22Rv1 (cell line): ENCODE measurements around the gene RAB6D.
"Not testable (repeated sequence)": the region's sequence is repeated elsewhere in the genome, so short reads cannot be mapped to it uniquely, and the experiment has no call there.

Source experiments
- H3K27ac ChIP-seq: fragments of 450-650 bp; 2 replicates; pipeline ENCODE4 v1.5.1; 2017
- ZFX ChIP-seq: fragments of 450-650 bp; IDR thresholded peaks from 2 replicates; pipeline ENCODE4 v1.6.1; 2017; ENCODE audit warnings: antibody characterized with exemption, borderline replicate concordance
- TF ChIP-seq, protein P1 (sequence below): fragments of 450-650 bp; IDR thresholded peaks from 2 replicates; pipeline ENCODE4 v1.5.1; 2017; ENCODE audit warnings: mild to moderate bottlenecking

Gene RAB6D

DNA sequence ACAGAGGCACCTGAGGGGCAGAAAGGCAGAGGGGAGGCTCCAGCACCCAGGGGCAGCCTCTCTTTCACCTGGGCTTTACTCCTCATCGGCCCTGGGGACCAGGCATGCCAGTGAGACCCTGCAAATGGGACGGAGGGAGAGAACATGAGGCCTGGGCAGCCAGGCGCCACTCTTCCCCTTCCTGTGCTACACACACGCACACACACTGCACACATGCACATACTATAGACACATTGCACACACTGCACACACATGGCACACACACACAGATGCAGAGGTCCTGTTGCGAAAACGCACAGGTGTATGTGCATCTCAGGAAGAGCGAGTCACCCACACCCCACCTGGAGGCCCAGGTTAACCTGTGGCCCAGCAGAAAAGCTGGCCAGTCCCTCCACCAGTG, 3.4 kb upstream of the RAB6D start:
- no peak overlapping the region for H3K27ac ChIP-seq
- TF ChIP-seq, protein P1, sequence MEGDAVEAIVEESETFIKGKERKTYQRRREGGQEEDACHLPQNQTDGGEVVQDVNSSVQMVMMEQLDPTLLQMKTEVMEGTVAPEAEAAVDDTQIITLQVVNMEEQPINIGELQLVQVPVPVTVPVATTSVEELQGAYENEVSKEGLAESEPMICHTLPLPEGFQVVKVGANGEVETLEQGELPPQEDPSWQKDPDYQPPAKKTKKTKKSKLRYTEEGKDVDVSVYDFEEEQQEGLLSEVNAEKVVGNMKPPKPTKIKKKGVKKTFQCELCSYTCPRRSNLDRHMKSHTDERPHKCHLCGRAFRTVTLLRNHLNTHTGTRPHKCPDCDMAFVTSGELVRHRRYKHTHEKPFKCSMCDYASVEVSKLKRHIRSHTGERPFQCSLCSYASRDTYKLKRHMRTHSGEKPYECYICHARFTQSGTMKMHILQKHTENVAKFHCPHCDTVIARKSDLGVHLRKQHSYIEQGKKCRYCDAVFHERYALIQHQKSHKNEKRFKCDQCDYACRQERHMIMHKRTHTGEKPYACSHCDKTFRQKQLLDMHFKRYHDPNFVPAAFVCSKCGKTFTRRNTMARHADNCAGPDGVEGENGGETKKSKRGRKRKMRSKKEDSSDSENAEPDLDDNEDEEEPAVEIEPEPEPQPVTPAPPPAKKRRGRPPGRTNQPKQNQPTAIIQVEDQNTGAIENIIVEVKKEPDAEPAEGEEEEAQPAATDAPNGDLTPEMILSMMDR = no peak
- no peak for TF ChIP-seq ZFX

DNA sequence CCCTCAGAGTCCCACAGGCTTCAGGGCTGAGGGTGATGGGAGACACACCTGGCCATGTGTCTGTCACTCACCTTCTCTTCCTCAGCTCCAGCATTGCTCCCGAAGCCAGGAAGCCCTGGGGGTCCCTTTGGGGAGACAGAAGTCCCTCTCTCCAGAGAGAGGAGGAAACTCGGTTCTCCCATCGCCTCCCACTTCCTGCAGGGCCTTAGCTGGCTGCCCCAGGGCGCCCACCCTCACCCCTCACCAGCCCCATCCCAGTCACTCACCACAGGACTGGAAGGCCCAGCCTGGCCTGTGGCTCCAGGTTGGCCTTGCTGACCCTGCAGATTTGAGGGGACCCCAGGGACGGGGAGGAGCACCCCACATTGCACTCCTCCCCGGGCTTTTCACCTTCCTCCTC, 2.7 kb upstream of the RAB6D start:
- H3K27ac ChIP-seq = no peak overlapping the region
- TF ChIP-seq, protein P1 = no peak
- TF ChIP-seq ZFX = no peak

DNA sequence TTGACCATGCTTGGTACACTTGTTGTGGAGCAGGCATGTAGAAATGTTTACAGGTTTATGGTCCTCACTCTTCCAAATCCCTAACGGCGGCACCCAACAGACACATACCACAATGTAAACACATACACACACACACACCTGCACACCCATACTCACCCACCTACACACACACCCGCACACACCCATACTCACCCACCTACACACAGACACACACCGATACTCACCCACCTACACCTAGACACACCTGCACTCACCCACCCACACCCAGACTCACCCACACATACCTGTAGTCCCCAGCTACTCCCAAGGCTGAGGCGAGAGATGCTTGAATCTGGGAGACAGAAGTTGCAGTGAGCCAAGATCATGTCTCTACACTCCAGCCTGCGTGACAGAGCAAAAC, 1.5 kb upstream of the RAB6D start:
- H3K27ac ChIP-seq = no peak overlapping the region
- TF ChIP-seq, protein P1 = no peak
- no peak for TF ChIP-seq ZFX

DNA sequence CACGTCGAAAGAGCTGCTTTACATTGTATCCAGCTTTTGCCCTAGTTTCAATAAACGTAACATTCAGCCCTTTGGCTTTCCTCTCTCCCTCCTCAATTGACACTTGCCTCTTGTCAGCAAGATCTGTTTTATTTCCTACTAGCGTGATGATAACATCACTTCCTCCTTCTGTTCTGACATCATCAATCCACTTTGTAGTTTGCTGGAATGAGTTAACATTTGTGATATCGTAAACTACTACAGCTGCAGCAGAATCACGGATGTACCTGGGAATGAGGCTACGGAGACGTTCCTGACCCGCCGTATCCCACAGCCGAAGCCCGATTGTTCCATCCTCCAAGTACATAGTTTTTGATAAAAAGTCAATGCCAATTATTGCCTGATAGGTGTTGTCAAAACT, 755 bp downstream of the RAB6D start:
- H3K27ac ChIP-seq = peak overlapping the region; percentile 33; the same call in 1 of the 2 replicates

DNA sequence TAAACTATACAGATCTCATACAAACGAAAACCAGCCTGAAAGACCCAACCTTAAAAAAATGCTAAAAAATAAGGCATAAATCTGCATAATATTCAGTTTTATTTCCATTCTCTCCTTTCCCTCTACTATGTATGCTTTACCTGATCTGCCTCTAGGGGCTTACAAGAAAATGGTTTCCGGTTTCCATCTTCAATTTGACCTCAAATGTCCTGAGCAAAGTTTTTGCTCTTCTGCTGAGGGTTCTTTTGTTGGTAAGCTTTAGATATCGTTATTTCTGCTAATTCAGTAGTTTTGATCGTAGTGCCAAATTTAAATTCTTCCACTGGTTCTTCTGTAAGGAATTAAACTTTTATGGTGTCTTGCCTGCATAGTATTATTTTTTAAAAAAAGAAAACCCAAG, 2.2 kb downstream of the RAB6D start:
- 0 out of 2 replicates have a peak overlapping the region, but pooled peaks have one; percentile 10 for H3K27ac ChIP-seq

DNA sequence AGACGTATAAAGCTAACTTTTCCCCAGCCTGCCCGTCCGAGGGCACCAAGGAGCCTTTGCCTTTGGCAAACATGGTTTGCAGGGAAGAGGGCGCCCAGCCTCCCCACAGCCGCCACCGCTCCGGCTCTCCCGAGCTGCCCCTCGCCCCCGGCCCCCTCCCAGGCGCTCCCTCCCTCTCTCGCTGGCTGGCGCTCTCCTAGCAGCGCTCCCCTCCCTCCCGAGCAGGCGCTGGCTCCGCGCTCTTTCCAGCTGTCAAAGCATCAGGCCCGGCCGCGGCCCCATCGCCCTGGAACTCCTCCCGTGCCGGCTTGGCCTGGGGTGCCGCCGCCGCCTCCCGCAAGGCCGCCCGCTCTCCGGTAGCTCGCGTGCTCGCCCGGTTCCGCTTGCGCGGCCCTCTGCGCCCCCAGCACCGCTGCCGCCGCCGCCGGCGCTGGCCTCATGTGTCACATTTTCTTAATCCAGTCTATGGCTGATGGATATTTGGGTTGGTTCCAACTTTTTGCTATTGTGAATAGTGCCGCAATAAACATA, 10.7 kb downstream of the RAB6D start:
- not testable (repeated sequence) for H3K27ac ChIP-seq

DNA sequence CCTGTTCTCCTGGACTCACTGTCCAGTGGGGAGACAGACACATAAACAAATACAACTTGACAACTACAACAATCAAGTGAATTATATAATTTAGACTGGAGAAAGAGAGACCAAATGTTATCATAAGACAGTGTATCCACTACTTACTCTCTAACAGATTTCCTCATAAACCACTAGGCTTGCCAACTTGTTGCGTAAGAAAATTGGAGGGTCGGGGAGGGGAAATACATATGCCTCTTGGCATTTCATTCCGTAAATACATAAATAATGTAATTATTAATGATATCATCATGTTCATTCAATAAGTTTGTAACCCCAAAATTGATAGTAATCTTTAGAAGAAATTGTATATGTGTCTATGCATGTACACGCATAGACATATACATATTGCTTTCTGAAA, 14.9 kb downstream of the RAB6D start:
- H3K27ac ChIP-seq = no peak overlapping the region
- TF ChIP-seq ZFX = no peak
- TF ChIP-seq, protein P1 = no peak

DNA sequence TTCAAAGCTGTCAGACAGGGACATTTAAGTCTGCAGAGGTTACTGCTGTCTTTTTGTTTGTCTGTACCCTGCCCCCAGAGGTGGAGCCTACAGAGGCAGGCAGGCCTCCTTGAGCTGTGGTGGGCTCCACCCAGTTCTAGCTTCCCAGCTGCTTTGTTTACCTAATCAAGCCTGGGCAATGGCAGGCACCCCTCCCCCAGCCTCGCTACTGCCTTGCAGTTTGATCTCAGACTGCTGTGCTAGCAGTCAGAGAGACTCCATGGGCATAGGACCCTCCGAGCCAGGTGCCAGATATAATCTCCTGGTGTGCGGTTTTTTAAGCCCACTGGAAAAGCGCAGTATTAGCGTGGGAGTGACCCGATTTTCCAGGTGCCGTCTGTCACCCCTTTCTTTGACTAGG, 16.9 kb downstream of the RAB6D start:
- not testable (repeated sequence) for H3K27ac ChIP-seq

DNA sequence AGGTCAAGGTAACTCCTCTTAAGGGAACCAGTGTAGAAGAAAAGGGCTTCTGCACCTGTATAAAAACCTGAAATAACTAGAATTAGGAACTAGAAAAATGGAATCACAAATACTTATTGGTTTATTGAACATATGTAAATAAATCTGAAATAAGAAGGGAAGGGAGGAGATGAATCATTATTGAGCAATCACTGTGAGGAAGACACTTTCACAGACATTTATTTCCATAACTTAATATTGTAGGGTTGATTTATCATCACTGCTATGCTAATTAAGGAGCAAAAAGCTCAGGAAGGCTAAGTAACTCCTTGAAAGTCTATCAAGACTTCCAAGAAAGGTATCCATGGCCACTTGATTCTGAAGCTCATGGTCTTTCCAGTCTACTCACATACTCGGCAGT, 24.7 kb downstream of the RAB6D start:
- not testable (repeated sequence) for H3K27ac ChIP-seq

DNA sequence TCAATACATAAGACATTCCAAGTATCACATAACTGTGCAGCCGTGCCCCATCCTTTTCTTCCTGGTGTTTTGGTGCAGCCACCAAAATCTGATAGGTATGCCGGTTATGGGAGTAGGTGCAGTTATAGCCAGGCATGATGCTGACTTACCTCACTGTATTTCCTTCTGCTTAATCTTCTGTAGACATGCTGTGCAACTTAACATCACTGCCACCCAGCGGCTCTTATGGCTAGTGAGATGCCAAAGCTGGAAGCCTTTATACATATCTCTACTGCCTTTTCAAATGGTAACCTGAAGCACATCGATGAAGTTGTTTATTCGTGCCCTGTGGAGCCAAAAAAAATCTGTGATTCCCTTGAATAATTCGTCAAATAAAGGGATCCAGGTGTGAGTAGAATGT, 28.6 kb downstream of the RAB6D start:
- H3K27ac ChIP-seq = not testable (repeated sequence)
- TF ChIP-seq, protein P1 = peak; percentile 30; the same call in 1 of the 2 replicates

DNA sequence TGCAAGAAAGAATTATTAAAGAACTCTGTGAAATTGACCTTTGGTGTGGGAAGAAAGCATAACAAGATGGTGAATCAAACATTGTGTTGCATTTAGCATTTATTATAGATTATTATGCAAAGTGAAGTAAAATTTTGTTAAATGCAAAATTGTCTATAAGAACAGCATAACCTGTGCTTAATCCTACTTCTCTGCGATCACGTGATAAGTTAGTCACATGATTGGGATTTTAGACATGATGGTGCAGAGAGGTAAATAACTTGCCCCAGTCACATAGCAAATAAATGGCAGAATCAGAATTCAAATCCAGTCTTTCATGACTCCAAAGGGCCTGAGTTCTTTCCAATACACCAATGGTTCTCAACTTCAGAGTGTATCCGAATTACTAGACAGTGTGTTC, 31.3 kb downstream of the RAB6D start:
- not testable (repeated sequence) for H3K27ac ChIP-seq

DNA sequence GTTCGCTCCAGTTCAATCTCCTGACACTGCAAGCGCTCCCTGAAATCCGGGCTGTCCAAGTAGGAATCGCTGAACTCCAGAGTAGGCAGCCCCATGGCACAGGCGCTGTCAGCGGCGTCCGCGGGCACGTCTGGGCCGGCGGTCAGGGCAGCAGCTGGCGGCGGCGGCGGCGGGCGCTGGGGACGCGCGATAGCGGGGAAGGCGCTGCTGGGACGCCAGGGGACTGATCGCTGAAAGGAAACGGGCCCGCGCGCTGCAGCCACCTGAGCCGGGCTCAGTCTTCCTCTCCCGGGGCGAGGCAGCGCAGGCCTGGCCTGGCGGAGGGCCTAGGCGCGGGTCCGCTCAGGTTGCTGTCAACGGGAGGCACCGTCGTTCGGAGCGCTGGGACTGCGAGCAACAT, 33.0 kb downstream of the RAB6D start:
- H3K27ac ChIP-seq = not testable (repeated sequence)
